OCI-LY3 (cell line): Measurements from ENCODE around the gene BABAM2.

Source experiments
- CTCF ChIP-seq: fragments of 200-600, 300-600 bp; sonication (generic); IDR thresholded peaks from 2 replicates; pipeline ENCODE4 v1.5.1; 2014; ENCODE audit warnings: antibody characterized with exemption, low read length, low read depth
- EZH2phosphoT487 ChIP-seq: fragments of 200-600 bp; shearing (Covaris generic); IDR thresholded peaks from 2 replicates; pipeline ENCODE4 v1.6.1; 2018; ENCODE audit warnings: antibody characterized with exemption, mixed run types, low read depth

GRCh38 chr2:28319118-28320008 lies 428.8 kb downstream of the BABAM2 start:
- TF ChIP-seq CTCF (no peak), EZH2phosphoT487 (no peak)
